SU-DHL-6 (cell line): ENCODE data around the gene NDUFB10.

Experiments
- H2AFZ ChIP-seq: fragments of 200-600 bp; sonication (generic); 2 replicates; pipeline ENCODE4 v1.6.1; 2014; ENCODE audit warnings: low read depth, mild to moderate bottlenecking, moderate library complexity, mixed read lengths, antibody characterized with exemption, low read length; ENCODE audit not compliant: severe bottlenecking
- H3F3A ChIP-seq: fragments of 200-600 bp; shearing (Covaris generic); 2 replicates; pipeline ENCODE4 v1.6.0; 2016; ENCODE audit warnings: antibody characterized with exemption, mild to moderate bottlenecking; ENCODE audit not compliant: insufficient read depth
- H3K27ac ChIP-seq: fragments of 200-600 bp; sonication (generic); 2 replicates; pipeline ENCODE4 v1.5.1; 2016; ENCODE audit warnings: low read depth, mild to moderate bottlenecking, low read length, moderate library complexity, mixed read lengths
- H3K27me3 ChIP-seq: fragments of 200-600 bp; sonication (generic), shearing (Covaris generic); 2 replicates; pipeline ENCODE4 v1.6.0; 2014; ENCODE audit warnings: mild to moderate bottlenecking, low read length
- H3K36me3 ChIP-seq: fragments of 200-600 bp; sonication (generic); 2 replicates; pipeline ENCODE4 v1.6.1; 2014; ENCODE audit warnings: mild to moderate bottlenecking, low read length, mixed read lengths
- H3K4me2 ChIP-seq: fragments of 300-600, 200-600 bp; shearing (Covaris generic), sonication (generic); 2 replicates; pipeline ENCODE4 v1.6.0; 2014; ENCODE audit warnings: low read length, low read depth, mild to moderate bottlenecking; ENCODE audit not compliant: poor library complexity, severe bottlenecking
- H3K4me3 ChIP-seq: fragments of 200-600 bp; sonication (generic); 2 replicates; pipeline ENCODE4 v1.5.1; 2014; ENCODE audit warnings: antibody characterized with exemption, low read length, mild to moderate bottlenecking, mixed read lengths; ENCODE audit not compliant: insufficient read depth, poor library complexity, severe bottlenecking
- H3K79me2 ChIP-seq: fragments of 200-600 bp; sonication (generic); 2 replicates; pipeline ENCODE4 v1.6.1; 2014; ENCODE audit warnings: mild to moderate bottlenecking, low read length, moderate library complexity; ENCODE audit not compliant: insufficient read depth
- H3K9ac ChIP-seq: fragments of 200-600 bp; sonication (generic); 2 replicates; pipeline ENCODE4 v1.7.0; 2014; ENCODE audit warnings: mild to moderate bottlenecking, low read length
- H3K9me2 ChIP-seq: fragments of 200-600 bp; sonication (generic); replicated peaks from 2 replicates; pipeline ENCODE4 v1.6.1; 2014; ENCODE audit warnings: low read length; ENCODE audit not compliant: insufficient read depth
- H3K9me3 ChIP-seq: fragments of 200-600 bp; sonication (generic); 2 replicates; pipeline ENCODE4 v1.6.1; 2014; ENCODE audit warnings: low read length, mixed read lengths; ENCODE audit not compliant: insufficient read depth
- H4K20me1 ChIP-seq: fragments of 200-600 bp; sonication (generic); 2 replicates; pipeline ENCODE4 v1.6.1; 2014; ENCODE audit warnings: low read depth, mild to moderate bottlenecking, antibody characterized with exemption, low read length, moderate library complexity, mixed read lengths
- CTCF ChIP-seq: fragments of 200-600 bp; sonication (generic); IDR thresholded peaks from one replicate; pipeline ENCODE4 v1.5.1; 2017; ENCODE audit warnings: antibody characterized with exemption, mild to moderate bottlenecking, low read length, moderate library complexity; ENCODE audit not compliant: insufficient read depth, poor library complexity, severe bottlenecking
- EZH2phosphoT487 ChIP-seq: fragments of 200-600 bp; sonication (generic), shearing (Covaris generic); conservative IDR thresholded peaks from 2 replicates; pipeline ENCODE4 v1.6.1; 2018; ENCODE audit warnings: mild to moderate bottlenecking, antibody characterized with exemption, low read length, moderate library complexity, mixed read lengths

The NDUFB10 gene

GRCh38 chr16:1959269-1960039 is at the start of gene NDUFB10:
Gene NDUFB10 (plus strand): TSS chr16:1959538. CDS start chr16:1959625, 87 bp downstream.
- Histone ChIP-seq H3F3A (peaks cover 42% of the 10 kb centered on the region), H3K9me3 (no peaks in the 10 kb centered on the region), H3K27ac (peak within 1 kb of the TSS; percentile 76), H2AFZ (peak within 1 kb of the TSS; percentile 85), H3K9ac (peak within 1 kb of the TSS; percentile 81), H3K27me3 (no peaks in the 10 kb centered on the region), H3K9me2 (no peaks in the 10 kb centered on the region), H3K4me2 (peak within 1 kb of the TSS; percentile 81), H3K36me3 (peaks cover 15% of the 10 kb centered on the region), H3K79me2 (peaks cover 24% of the 10 kb centered on the region), H4K20me1 (no peaks in the 10 kb centered on the region), H3K4me3 (peak within 1 kb of the TSS; percentile 68)
- TF ChIP-seq CTCF (peak; percentile 81), EZH2phosphoT487 (no peak)

GRCh38 chr16:1909561-1910231 is 49.6 kb upstream of the NDUFB10 start:
- no peaks in the 10 kb centered on the region for H3K36me3 ChIP-seq
- no peaks in the 10 kb centered on the region for H3K27me3 ChIP-seq
- no peak overlapping the region for H3K4me3 ChIP-seq
- no peaks in the 10 kb centered on the region for H3K9me3 ChIP-seq
- no peaks in the 10 kb centered on the region for H3K9me2 ChIP-seq
- no peak overlapping the region for H3K27ac ChIP-seq
- no peak overlapping the region for H3K9ac ChIP-seq
- H3K79me2 ChIP-seq = no peaks in the 10 kb centered on the region
- no peaks in the 10 kb centered on the region for H3F3A ChIP-seq
- H3K4me2 ChIP-seq = no peak overlapping the region
- TF ChIP-seq CTCF = no peak
- no peak for TF ChIP-seq EZH2phosphoT487
- no peaks in the 10 kb centered on the region for H4K20me1 ChIP-seq
- no peak overlapping the region for H2AFZ ChIP-seq

GRCh38 chr16:1911467-1912214 is 47.7 kb upstream of the NDUFB10 start:
- H3K4me3 ChIP-seq = no peak overlapping the region
- no peaks in the 10 kb centered on the region for H4K20me1 ChIP-seq
- TF ChIP-seq CTCF (no peak), EZH2phosphoT487 (no peak)
- H3K9me2 ChIP-seq = no peaks in the 10 kb centered on the region
- no peaks in the 10 kb centered on the region for H3K36me3 ChIP-seq
- no peak overlapping the region for H3K4me2 ChIP-seq
- no peaks in the 10 kb centered on the region for H3K9me3 ChIP-seq
- H3K79me2 ChIP-seq = no peaks in the 10 kb centered on the region
- no peak overlapping the region for H2AFZ ChIP-seq
- no peak overlapping the region for H3K9ac ChIP-seq
- no peaks in the 10 kb centered on the region for H3F3A ChIP-seq
- no peaks in the 10 kb centered on the region for H3K27me3 ChIP-seq
- H3K27ac ChIP-seq = no peak overlapping the region
